Measurements from ENCODE around the gene MXI1.

DNA sequence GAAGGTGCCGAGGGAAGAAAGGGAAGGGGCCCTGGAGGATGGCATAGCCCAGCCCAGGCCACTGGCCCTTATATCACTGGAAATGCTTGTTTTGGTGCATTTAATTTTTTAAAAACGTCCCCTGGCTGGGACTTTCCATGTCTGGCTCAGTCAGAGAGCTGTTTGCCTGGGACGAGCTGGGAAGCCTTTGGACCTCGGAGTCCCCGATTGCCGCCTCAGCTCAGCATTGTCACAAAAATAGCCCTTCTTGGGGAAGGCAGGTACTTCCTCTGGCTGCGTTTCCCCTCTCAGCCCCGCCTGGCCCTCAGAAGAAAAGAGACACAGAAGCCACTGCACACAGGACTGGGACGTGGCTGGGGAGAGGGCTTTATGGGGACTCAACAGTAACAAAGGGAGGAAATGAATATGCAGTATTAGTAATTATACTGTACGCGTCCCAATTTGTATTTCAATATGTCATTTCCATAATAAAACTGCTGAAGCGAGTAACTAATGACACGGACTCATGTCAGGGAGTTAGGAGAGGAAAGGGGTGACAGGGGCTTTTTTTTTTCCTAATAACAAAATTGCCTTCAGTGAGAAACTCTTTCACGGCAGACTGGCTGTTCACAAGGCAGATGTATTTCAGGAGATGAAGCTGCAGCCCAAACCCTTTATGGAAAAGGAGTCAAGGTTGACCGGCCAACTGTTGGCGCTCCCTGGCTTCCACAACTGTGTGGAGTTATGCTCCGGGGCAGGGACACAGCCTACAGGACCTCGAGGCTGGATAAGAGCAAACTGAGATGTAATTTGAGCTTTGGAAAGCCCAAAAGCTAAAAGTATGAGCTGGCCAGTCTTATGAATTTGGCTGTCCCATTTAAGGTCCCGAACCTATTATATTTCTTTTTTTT, 31.0 kb upstream of the MXI1 start:
- TF ChIP-seq, protein P1, sequence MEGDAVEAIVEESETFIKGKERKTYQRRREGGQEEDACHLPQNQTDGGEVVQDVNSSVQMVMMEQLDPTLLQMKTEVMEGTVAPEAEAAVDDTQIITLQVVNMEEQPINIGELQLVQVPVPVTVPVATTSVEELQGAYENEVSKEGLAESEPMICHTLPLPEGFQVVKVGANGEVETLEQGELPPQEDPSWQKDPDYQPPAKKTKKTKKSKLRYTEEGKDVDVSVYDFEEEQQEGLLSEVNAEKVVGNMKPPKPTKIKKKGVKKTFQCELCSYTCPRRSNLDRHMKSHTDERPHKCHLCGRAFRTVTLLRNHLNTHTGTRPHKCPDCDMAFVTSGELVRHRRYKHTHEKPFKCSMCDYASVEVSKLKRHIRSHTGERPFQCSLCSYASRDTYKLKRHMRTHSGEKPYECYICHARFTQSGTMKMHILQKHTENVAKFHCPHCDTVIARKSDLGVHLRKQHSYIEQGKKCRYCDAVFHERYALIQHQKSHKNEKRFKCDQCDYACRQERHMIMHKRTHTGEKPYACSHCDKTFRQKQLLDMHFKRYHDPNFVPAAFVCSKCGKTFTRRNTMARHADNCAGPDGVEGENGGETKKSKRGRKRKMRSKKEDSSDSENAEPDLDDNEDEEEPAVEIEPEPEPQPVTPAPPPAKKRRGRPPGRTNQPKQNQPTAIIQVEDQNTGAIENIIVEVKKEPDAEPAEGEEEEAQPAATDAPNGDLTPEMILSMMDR (IDR thresholded peaks at IDR 0.05; ENCODE audit: insufficient read depth, low read depth, low read length) = no peak
- TF ChIP-seq EZH2 (IDR thresholded peaks at IDR 0.05; ENCODE audit: insufficient read depth, low read length) = no peak
